HPDE6-E6E7 (cell line): Measurements from ENCODE around the gene SULT1A2.
A peak's percentile ranks its signal among the peaks of the same experiment; 100 is the strongest.
"Not testable (repeated sequence)": the region's sequence is repeated elsewhere in the genome, so short reads cannot be mapped to it uniquely, and the experiment has no call there.

Experiments used
- DNase-seq: peaks from one replicate; pipeline ENCODE4 v3.0.0; 2011; ENCODE audit warnings: missing footprints; ENCODE audit errors: extremely low spot score

The SULT1A2 gene

GRCh38 chr16:28591355-28591754 is 5.5 kb downstream of the SULT1A2 start:
- DNase-seq = no peak

GRCh38 chr16:28590384-28591340 is 6.2 kb downstream of the SULT1A2 start:
- no peak for DNase-seq

GRCh38 chr16:28589930-28590329 is 6.9 kb downstream of the SULT1A2 start:
- DNase-seq = no peak

GRCh38 chr16:28589069-28589468 is 7.8 kb downstream of the SULT1A2 start:
- no peak for DNase-seq

GRCh38 chr16:28587386-28587785 is 9.5 kb downstream of the SULT1A2 start:
- DNase-seq = peak; percentile 87

- DNase-seq = no peak
Measured at GRCh38 chr16:28586466-28586865, 10.4 kb downstream of the SULT1A2 start.

GRCh38 chr16:28585674-28586073 is 11.2 kb downstream of the SULT1A2 start:
- DNase-seq = no peak

GRCh38 chr16:28580726-28581315 is 16.0 kb downstream of the SULT1A2 start:
- DNase-seq = no peak

GRCh38 chr16:28575446-28576109 is 21.3 kb downstream of the SULT1A2 start:
- DNase-seq = no peak

GRCh38 chr16:28574925-28575324 is 21.9 kb downstream of the SULT1A2 start:
- DNase-seq = no peak

- no peak for DNase-seq
Measured at GRCh38 chr16:28573738-28574718, 22.8 kb downstream of the SULT1A2 start.

GRCh38 chr16:28572696-28573510 is 23.9 kb downstream of the SULT1A2 start:
- DNase-seq = no peak

GRCh38 chr16:28569968-28570752 is 26.7 kb downstream of the SULT1A2 start:
- DNase-seq = no peak

- DNase-seq = no peak
Measured at GRCh38 chr16:28569021-28569420, 27.8 kb downstream of the SULT1A2 start.

- no peak for DNase-seq
Measured at GRCh38 chr16:28567292-28567691, 29.6 kb downstream of the SULT1A2 start.

GRCh38 chr16:28566233-28566925 is 30.5 kb downstream of the SULT1A2 start:
- not testable (repeated sequence) for DNase-seq

- DNase-seq = no peak
Measured at GRCh38 chr16:28563218-28563617, 33.6 kb downstream of the SULT1A2 start.

GRCh38 chr16:28562199-28562598 is 34.7 kb downstream of the SULT1A2 start:
- DNase-seq = no peak

GRCh38 chr16:28561557-28562187 is 35.2 kb downstream of the SULT1A2 start:
- DNase-seq = no peak
